Measurements from ENCODE around the gene PTPRG. TPM values are rescaled to one million over a fixed set of nuclear protein-coding genes. Genes with fewer than 3 reads are reported as not detected.

PTPRG gene
- polyA plus RNA-seq, 3 donors: not detected

DNA sequence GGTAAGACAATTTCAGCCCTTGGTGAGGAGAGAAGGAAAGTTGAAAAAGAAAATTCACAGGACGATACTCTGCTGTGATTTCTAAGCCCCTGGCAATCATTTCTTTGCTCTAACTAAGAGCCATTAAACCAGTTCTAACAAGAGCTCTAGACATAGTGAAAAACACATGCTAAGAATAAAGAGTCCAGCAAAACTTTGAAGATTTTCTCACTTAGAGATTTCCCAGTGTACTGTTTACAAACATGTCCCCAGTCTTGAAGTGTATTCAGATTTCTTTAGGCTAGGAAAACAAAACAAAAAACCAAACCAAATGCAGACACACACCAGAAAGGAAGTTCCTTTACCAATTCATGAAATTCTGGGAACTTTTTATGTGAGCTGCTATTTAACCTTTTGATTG is 325.8 kb downstream of the PTPRG start:
- no peaks in the 10 kb centered on the region for H3K36me3 ChIP-seq (replicated peaks in 1 of 2; ENCODE audit: control insufficient read depth in 1 of 2, insufficient read depth in 2 of 2, low read length in 2 of 2)
- no peaks in the 10 kb centered on the region for H3K9me3 ChIP-seq (replicated peaks in 1 of 2; ENCODE audit: control insufficient read depth in 1 of 2, insufficient read depth in 1 of 2, low read length in 2 of 2)
- no peak for DNase-seq
- Mint-ChIP-seq H3K27ac (no peak overlapping the region), H3K4me3 (no peak overlapping the region), H3K9me3 (peaks cover 0 to 1% (median 0%) of the 10 kb centered on the region in 7 donors), H3K36me3 (no peaks in the 10 kb centered on the region), H3K27me3 (ENCODE audit: low read depth in 3 of 3) (no peaks in the 10 kb centered on the region), H3K4me1 (no peaks in the 10 kb centered on the region)
- TF ChIP-seq, protein P1, sequence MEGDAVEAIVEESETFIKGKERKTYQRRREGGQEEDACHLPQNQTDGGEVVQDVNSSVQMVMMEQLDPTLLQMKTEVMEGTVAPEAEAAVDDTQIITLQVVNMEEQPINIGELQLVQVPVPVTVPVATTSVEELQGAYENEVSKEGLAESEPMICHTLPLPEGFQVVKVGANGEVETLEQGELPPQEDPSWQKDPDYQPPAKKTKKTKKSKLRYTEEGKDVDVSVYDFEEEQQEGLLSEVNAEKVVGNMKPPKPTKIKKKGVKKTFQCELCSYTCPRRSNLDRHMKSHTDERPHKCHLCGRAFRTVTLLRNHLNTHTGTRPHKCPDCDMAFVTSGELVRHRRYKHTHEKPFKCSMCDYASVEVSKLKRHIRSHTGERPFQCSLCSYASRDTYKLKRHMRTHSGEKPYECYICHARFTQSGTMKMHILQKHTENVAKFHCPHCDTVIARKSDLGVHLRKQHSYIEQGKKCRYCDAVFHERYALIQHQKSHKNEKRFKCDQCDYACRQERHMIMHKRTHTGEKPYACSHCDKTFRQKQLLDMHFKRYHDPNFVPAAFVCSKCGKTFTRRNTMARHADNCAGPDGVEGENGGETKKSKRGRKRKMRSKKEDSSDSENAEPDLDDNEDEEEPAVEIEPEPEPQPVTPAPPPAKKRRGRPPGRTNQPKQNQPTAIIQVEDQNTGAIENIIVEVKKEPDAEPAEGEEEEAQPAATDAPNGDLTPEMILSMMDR (IDR thresholded peaks at IDR 0.05): no peak
- H3K27ac ChIP-seq (ENCODE audit: low read depth in 1 of 2, low read length in 2 of 2): no peak overlapping the region
- H3K4me2 ChIP-seq (replicated peaks; ENCODE audit: extremely low read depth, low read length, poor library complexity, severe bottlenecking): no peak overlapping the region
- no peaks in the 10 kb centered on the region for H3K4me1 ChIP-seq (ENCODE audit: control insufficient read depth in 1 of 2, insufficient read depth in 2 of 2, low read length in 2 of 2)
- H3K9ac ChIP-seq (ENCODE audit: insufficient read depth, low read length, poor library complexity, severe bottlenecking): no peak overlapping the region
- H2AFZ ChIP-seq (ENCODE audit: insufficient read depth, low read depth, low read length, poor library complexity, severe bottlenecking): no peak overlapping the region
- no peak overlapping the region for H3K4me3 ChIP-seq (replicated peaks in 1 of 3; ENCODE audit: low read depth in 2 of 3, low read length in 3 of 3)
- intact Hi-C loops (cut with micrococcal nuclease): no loop called here
- no peaks in the 10 kb centered on the region for H3K79me2 ChIP-seq (ENCODE audit: insufficient read depth, low read length)
- WGBS (ENCODE audit: insufficient coverage): no CpG with 5 or more reads among the region's 1 CpG
- no peaks in the 10 kb centered on the region for H4K20me1 ChIP-seq (ENCODE audit: insufficient read depth, low read length)
- H3K27me3 ChIP-seq (ENCODE audit: control insufficient read depth in 2 of 2, insufficient read depth in 2 of 2, low read length in 2 of 2): no peaks in the 10 kb centered on the region

DNA sequence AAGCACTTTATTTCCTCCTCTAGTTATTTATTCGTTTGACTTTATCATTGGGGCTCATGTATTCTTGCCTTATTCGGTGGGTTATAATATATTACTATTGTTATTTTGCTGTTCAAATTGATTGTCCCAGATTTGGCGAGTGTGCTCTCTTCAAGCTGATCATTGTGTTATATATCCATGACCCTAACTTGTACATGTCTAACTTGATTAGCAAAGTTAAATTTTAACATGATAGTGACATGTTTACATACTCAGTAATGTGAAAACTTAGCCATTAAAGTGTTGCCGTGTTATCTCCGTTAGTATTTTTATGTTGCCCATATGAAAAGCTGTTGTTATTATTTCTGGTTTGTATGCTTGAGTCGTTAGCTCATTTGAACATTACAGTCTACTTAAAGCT is 327.9 kb downstream of the PTPRG start:
- no peaks in the 10 kb centered on the region for H3K79me2 ChIP-seq (ENCODE audit: insufficient read depth, low read length)
- Mint-ChIP-seq H3K27ac (no peak overlapping the region), H3K27me3 (ENCODE audit: low read depth in 3 of 3) (no peaks in the 10 kb centered on the region), H3K4me3 (no peak overlapping the region), H3K4me1 (no peaks in the 10 kb centered on the region), H3K36me3 (no peaks in the 10 kb centered on the region), H3K9me3 (no peaks in the 10 kb centered on the region)
- WGBS (ENCODE audit: insufficient coverage): no CpG with 5 or more reads among the region's 6 CpGs
- no peaks in the 10 kb centered on the region for H3K9me3 ChIP-seq (replicated peaks in 1 of 2; ENCODE audit: control insufficient read depth in 1 of 2, insufficient read depth in 1 of 2, low read length in 2 of 2)
- H3K9ac ChIP-seq (ENCODE audit: insufficient read depth, low read length, poor library complexity, severe bottlenecking): no peak overlapping the region
- TF ChIP-seq, protein P1 (IDR thresholded peaks at IDR 0.05): no peak
- H3K36me3 ChIP-seq (replicated peaks in 1 of 2; ENCODE audit: control insufficient read depth in 1 of 2, insufficient read depth in 2 of 2, low read length in 2 of 2): no peaks in the 10 kb centered on the region
- no peak overlapping the region for H2AFZ ChIP-seq (ENCODE audit: insufficient read depth, low read depth, low read length, poor library complexity, severe bottlenecking)
- intact Hi-C loops (cut with micrococcal nuclease): no loop called here
- H3K27me3 ChIP-seq (ENCODE audit: control insufficient read depth in 2 of 2, insufficient read depth in 2 of 2, low read length in 2 of 2): no peaks in the 10 kb centered on the region
- no peak overlapping the region for H3K4me3 ChIP-seq (replicated peaks in 1 of 3; ENCODE audit: low read depth in 2 of 3, low read length in 3 of 3)
- no peak overlapping the region for H3K4me2 ChIP-seq (replicated peaks; ENCODE audit: extremely low read depth, low read length, poor library complexity, severe bottlenecking)
- no peak for DNase-seq
- H4K20me1 ChIP-seq (ENCODE audit: insufficient read depth, low read length): no peaks in the 10 kb centered on the region
- no peaks in the 10 kb centered on the region for H3K4me1 ChIP-seq (ENCODE audit: control insufficient read depth in 1 of 2, insufficient read depth in 2 of 2, low read length in 2 of 2)
- no peak overlapping the region for H3K27ac ChIP-seq (ENCODE audit: low read depth in 1 of 2, low read length in 2 of 2)
